H1 (cell line): ENCODE results near the gene ZNF391.

ENCODE experiments used
- BCL11A ChIP-seq, 2 experiments: IDR thresholded peaks; one replicate each; pipeline ENCODE4 v1.6.1; 2011; ENCODE audit warnings: low read depth in 2 of 2, low read length in 2 of 2, mild to moderate bottlenecking in 2 of 2
- CTCF ChIP-seq, 3 experiments: IDR thresholded peaks; 1 replicate in 2 of 3; 2 replicates in 1 of 3; pipeline versions ENCODE4 v1.5.1 to v1.6.1; 2011; ENCODE audit warnings: low read length in 3 of 3, mild to moderate bottlenecking in 3 of 3, inconsistent platforms in 2 of 3, low read depth in 1 of 3, moderate library complexity in 1 of 3; ENCODE audit not compliant: insufficient read depth in 1 of 3; ENCODE audit errors: control extremely low read depth in 1 of 3
- EP300 ChIP-seq, 2 experiments: IDR thresholded peaks; 1 replicate in 1 of 2; 2 replicates in 1 of 2; pipeline ENCODE4 v1.6.1; 2011 to 2012; ENCODE audit warnings: low read depth in 2 of 2, low read length in 2 of 2, mild to moderate bottlenecking in 2 of 2, borderline replicate concordance in 1 of 2, inconsistent platforms in 1 of 2, moderate library complexity in 1 of 2
- HDAC2 ChIP-seq, 2 experiments: fragments of 300-600 bp in 1 of 2; sonication (generic) in 1 of 2; IDR thresholded peaks; 2 replicates each; pipeline ENCODE4 v1.6.1; 2011 to 2012; ENCODE audit warnings: low read depth in 2 of 2, low read length in 2 of 2, mild to moderate bottlenecking in 2 of 2, moderate library complexity in 2 of 2, borderline replicate concordance in 1 of 2, inconsistent platforms in 1 of 2
- RNF2 ChIP-seq: fragments of 200-900, 300-1000 bp; sonication (generic); IDR thresholded peaks from 2 replicates; pipeline ENCODE4 v1.7.1; 2016; ENCODE audit warnings: borderline replicate concordance, low read depth, mild to moderate bottlenecking, antibody characterized with exemption, low read length; ENCODE audit not compliant: poor library complexity, severe bottlenecking; ENCODE audit errors: missing control alignments

GRCh38 chr6:27392623-27393022, 4.1 kb downstream of the ZNF391 start:
- TF ChIP-seq EP300 (IDR thresholded peaks at IDR 0.05; ENCODE audit: borderline replicate concordance in 1 of 2, low read depth in 2 of 2, low read length in 2 of 2) (no peak), HDAC2 (IDR thresholded peaks at IDR 0.05; ENCODE audit: borderline replicate concordance in 1 of 2, low read depth in 2 of 2, low read length in 2 of 2) (no peak), RNF2 (no peak), CTCF (IDR thresholded peaks at IDR 0.05; ENCODE audit: control extremely low read depth in 1 of 3, insufficient read depth in 1 of 3, low read depth in 1 of 3, low read length in 3 of 3) (no peak), BCL11A (IDR thresholded peaks at IDR 0.05; ENCODE audit: low read depth in 2 of 2, low read length in 2 of 2) (no peak)
